Stimulated activated CD8-positive, alpha-beta memory T cell treated with anti-CD3 and anti-CD28 coated beads, Interleukin-2, amount 100 ng/mL, for 48 hours (primary cell): ENCODE measurements around the gene PTPRU.
"Not testable (repeated sequence)": the region's sequence is repeated elsewhere in the genome, so short reads cannot be mapped to it uniquely, and the experiment has no call there.

Source experiments
- DNase-seq, 2 donors: peaks; one replicate each; pipeline ENCODE4 v3.0.0-alpha.2; 2020; ENCODE audit warnings: low read depth in 2 of 2

PTPRU gene

DNA sequence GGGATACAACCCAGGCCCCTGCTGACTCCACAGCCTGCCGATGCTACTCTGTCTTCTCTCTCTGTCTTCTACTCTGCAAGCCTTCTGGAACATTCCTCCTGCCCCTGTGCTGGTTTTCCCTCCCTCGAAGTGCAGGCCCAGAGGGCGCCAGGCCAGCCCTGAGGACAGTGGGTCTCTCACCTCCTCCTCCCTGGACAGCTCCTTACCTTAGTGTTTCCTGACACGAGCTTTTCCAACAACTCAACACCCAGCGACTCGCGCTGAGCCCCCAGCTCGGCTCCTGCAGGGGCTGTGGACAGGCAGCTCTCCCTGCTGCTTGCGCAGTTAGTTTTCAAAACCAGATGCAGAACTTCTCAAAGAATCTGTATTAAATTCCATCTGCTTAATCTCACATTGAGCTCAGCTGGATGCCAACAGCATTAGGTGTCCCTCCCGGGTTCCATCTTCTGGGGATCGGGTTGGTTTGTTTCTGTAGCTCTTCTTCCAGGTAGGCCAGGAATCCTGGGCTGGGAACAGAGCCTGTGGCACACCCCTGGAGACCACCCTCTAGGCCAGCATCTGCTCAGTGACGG lies 54.2 kb downstream of the PTPRU start:
- DNase-seq, result no peak

GRCh38 chr1:29291756-29292155 lies 55.4 kb downstream of the PTPRU start:
- no peak for DNase-seq

GRCh38 chr1:29292344-29292743 lies 56.0 kb downstream of the PTPRU start:
- no peak for DNase-seq

DNA sequence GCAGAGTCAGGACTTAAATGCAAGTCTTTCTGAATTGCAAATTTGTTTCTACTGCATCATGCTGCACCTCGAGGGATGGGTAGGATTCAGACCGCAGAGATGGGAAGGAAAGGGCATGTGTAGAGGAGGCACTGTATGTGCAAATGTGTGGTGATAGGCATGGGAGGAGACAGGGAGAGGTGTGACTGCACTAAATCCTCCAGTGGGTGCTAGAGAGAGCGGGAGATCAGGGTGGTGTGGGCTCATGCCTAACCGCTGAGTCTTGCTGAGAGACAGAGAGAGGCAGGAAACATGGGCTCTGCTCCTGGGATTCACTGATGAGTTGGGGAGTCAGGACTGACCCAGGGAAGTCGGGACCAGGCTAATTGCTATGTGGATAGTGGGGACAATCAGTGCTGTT lies 61.1 kb downstream of the PTPRU start:
- no peak for DNase-seq

DNA sequence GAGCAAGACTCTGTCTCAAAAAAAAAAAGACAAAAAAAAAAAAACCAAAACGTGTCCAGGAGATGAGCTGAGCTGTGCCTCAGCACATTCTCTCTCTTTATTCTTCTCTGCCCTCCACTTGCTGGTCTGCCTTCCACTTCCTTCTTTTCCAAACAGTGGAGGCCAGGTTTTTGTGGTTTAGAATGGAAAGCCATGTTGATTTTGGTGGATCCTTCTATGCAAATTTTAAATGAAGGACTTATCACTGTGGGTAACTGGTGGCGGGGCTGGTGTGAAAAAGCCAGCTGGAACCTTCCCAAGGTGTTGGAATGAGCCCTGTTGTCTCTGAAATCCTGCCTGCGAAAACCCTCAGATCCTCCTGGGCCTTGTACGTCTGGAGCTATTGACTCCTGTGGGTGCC lies 61.9 kb downstream of the PTPRU start:
- DNase-seq, result no peak

DNA sequence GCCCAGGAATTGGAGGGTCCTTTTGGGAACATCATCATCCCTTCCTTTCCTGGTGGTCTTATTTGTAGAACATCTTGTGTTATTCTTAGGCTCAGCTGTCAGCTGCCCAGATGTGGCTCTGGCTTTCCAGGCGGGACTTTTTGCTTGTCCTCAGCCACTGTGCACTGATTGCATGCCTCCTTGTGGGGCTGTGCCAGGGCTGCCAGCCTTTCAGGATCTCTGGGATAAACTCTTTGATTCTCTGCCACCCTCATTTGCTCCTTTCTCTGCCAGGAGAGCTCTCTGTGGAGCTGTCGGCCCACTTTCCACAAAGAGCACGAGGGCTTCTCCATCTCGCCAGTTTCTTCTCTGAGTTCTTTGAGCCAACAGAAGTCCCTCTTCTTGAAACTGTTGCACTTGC lies 63.1 kb downstream of the PTPRU start:
- no peak for DNase-seq

- DNase-seq, result not testable (repeated sequence)
Observed at GRCh38 chr1:29301732-29302131, 65.4 kb downstream of the PTPRU start.

DNA sequence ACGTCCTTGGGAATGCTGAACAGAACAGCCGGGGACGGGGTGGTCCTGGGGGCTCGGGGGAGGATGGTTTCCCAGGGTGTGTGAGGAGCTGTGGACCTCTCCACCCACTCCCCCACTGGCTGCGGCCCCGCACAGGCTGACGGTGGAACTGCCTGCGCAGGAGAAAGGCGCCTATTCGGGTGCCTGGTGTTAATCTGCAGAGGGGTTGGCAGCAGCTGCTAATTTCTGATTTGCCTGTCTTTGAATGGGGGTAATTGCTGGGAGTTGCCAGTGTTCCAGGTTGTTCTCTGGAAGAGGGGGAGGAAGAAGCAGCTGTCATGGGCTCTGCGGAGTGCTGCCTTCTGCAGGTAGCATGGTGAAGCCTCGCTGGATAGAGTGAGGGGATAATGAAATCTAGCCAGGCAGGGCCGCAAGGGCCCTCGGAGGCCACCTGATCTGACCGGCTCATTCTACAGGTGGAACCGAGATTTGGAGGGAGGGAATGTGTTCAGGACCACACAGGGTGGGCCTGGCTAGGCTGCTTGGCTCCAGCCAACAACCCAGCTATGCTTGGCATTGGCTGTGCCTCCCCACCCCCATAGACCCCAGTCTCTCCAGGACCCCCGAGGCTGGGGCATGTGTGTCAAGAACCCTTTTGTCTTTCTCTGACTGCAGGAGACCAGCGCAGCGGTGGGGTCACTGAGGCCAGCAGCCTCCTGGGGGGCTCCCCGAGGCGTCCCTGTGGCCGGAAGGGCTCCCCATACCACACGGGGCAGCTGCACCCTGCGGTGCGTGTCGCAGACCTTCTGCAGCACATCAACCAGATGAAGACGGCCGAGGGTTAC lies 67.1 kb downstream of the PTPRU start:
- DNase-seq, result no peak

- no peak for DNase-seq
Observed at GRCh38 chr1:29304025-29304684, 67.8 kb downstream of the PTPRU start.

DNA sequence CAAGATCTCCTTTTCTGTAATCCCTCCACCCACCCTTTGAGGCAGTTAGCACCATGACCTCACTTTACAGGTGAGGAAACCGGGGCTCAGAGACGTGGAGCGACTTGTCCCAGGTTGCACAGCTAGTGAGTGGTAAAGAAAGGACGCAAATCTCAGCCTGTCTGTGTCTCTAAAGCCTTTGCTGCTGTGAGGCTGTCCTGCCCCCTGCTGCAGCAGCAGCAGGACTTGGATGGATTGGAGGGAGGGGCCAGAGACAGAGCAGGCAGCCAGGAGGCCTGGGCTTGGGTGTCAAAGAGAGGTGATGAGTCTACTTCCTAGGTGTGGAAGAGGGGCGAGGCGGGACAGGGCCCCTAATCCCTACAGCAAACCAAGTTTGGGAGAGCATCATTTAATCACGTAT lies 69.6 kb downstream of the PTPRU start:
- no peak for DNase-seq

GRCh38 chr1:29306471-29307140 lies 70.3 kb downstream of the PTPRU start:
- no peak for DNase-seq

DNA sequence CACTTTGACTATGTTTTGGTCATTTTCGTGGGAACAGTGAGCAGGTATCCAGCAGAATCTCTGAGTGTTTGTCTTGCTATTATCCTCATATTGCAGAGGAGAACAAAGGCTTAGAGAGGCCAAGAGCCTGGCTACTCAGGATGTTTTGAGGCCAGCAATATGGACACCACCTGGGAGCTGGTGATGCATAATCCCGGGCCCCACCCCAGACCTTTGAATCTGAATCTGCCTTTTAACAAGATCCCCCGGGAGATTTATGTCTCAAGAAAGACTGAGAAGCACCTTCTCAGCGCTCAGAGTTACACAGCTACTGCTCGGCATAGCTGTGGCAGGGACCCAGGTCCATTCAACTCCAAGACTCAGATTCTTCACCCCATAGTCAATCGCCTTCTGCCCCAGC lies 72.8 kb downstream of the PTPRU start:
- DNase-seq, result no peak

DNA sequence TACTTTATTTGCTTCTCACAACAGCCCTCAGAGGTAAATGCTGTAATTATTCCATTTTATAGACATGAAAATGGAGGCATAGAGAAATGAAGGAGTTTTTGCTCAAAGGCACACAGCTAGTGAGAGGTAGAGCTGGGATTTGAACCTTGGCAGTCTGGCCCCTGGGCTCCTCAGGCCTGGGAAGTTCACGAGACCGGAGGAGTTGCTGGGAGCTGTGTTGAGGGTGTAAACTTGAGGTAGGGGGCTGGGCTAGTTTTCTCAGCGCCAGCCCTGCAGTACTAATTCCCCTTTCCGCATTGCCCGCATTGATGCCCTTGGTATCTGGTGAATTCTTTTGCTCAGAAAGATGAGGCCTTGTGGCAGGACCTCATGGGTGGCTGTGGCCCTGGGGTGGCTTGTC lies 73.3 kb downstream of the PTPRU start:
- DNase-seq, result no peak

DNA sequence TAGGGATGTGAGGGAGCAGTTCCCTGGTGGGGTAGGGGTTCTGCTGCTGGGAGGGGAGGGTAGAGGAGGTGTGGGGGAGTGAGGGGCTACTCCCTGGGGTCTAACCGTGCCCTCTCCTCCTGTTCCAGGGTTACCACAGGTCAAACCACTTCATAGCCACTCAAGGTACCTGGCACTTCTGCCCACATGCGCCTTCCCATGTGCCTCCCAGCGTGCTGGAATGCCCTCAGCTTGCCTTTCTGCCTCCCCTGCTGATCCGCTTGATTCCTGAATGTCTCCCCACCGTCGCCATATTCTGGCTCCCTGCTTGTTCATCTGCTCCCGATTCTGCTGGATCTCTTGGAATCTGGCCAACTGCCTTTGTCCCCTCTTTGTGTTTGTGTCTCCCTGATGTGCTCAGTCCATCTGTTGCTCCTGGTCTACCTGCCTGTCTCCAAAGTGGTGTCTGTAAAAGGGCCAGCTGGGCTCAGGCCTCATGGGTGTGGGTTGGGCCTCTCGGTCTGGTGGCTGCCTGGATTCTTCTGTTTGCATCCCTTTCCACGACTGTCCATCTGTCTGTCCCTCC lies 74.4 kb downstream of the PTPRU start:
- no peak for DNase-seq

DNA sequence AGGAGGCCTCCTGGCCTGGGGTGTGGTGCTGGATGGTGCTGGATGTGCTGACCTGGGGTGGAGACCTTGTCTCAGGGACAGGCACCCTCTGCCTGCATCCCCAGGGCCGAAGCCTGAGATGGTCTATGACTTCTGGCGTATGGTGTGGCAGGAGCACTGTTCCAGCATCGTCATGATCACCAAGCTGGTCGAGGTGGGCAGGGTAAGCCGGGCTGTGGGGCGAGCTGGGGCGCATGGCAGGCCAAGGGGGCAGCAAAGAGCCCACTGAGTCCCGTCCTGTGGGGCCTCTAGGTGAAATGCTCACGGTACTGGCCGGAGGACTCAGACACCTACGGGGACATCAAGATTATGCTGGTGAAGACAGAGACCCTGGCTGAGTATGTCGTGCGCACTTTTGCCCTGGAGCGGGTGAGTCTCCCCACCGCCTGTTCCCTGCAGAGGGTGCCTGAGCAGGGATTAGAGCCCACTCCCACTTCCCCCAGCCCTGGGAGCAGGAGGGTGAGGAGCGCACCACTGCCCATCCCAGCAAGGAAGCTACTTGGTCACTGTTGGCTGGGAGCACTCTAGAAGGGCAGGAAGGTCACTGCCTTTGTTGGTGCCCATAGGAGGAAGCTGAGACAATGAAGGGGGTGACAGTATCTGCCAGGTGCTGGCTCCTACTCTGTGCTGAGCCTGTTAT lies 75.2 kb downstream of the PTPRU start:
- DNase-seq, result no peak

DNA sequence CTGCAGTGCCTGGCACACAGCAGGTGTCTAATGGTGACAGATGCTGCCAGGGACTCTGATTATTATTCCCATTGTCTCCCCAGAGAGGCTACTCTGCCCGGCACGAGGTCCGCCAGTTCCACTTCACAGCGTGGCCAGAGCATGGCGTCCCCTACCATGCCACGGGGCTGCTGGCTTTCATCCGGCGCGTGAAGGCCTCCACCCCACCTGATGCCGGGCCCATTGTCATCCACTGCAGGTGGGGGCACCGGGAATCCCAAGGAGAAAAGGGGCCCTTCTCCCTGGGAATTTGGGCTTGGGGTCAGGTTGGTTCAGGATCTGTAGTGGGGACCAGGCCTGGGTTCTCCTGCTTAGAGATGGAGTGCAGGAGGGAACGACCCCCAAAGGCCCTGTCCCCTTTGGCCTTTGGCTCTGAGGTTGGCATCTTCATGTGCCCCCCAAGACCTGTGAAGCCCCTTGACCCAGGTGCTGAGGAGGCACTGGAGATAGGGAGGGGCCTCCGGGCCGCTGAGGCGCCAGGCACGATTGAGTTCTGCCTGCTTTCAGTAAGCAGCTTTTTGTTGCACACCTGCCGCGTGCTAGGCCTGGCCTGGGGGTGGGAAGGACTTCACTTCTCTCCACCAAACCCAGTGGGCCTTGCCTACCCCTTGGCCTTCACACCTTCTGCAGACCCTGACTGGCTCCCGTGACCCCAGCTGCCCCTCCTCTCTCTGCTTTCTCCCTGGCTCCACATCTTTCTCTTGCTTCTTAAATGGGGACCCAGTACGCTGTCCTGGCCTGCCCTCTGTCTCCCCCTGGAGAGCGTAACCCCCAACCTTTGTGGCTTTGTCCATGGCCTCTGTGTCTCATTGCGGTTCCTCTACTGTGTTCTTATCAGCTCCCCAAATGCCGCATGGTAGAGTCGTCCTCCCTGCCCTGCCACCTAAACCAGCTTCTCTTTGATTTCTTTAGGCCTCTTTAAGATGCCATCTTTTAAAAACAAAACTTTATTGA lies 76.4 kb downstream of the PTPRU start:
- DNase-seq, result no peak

DNA sequence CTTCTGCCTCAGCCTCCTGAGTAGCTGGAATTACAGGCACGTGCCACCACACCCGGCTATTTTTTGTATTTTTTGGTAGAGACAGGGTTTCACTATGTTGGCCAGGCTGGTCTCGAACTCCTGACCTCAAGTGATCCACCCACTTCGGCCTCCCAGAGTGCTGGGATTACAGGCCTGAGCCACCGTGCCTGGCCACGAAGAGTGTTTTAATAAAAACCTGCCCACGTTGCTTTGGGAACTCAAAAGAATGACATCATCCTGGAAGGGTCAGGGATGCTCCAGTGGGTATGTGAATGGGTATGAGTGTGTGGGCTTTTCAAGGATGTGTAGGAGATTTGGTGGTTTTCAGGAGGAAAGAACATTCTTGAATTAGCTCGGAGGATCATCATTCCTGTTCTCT lies 78.4 kb downstream of the PTPRU start:
- not testable (repeated sequence) for DNase-seq

DNA sequence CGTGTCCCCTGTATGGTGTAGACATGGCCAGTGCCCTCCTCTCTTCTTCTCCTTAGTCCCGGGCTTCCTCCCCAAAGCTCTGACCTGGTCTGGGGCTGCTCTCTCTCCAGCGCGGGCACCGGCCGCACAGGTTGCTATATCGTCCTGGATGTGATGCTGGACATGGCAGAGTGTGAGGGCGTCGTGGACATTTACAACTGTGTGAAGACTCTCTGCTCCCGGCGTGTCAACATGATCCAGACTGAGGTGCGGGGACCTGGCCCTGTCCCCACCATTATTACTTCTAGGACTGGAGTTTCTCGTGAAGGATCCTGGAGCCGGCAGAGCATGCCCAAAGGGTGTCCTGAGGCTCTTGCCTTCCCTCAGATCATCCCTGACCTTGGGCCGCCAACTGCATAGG lies 78.9 kb downstream of the PTPRU start:
- no peak for DNase-seq

DNA sequence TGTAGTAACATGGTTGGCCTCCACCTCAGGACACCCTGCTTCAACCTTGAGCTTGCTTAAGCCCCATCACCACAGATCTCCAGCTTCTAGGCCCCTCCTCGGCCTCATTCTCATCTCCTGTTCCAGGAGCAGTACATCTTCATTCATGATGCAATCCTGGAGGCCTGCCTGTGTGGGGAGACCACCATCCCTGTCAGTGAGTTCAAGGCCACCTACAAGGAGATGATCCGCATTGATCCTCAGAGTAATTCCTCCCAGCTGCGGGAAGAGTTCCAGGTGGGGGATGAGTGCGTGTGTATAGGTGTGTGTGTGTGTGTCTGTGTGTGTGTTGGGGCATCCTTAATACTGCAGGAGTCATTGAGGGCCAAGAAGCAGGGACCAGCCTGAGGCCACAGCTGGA lies 79.6 kb downstream of the PTPRU start:
- no peak for DNase-seq
